Activated B cell treated with CpG ODN at 0.5 μM for 24 hours (primary cell): ENCODE measurements around the gene SOST. TPM values are rescaled to one million over a fixed set of nuclear protein-coding genes. Genes with fewer than 3 reads are reported as not detected.

Experiments
- ATAC-seq: fragments of 200-7000 bp; cut with Tn5 transposase; one replicate; pipeline ENCODE4 v1.10.0; 2021; ENCODE audit warnings: low read depth, mild to moderate bottlenecking, moderate library complexity
- CTCF ChIA-PET: fragments of 350-600 bp; sonication (Branson Sonifier 250); formaldehyde crosslinking; loops from one replicate; lab custom pipeline; 2021; ENCODE audit warnings: antibody characterized with exemption; lab: Charles Lee
- POLR2A ChIA-PET: fragments of 350-600 bp; sonication (Branson Sonifier 250); formaldehyde crosslinking; loops from one replicate; lab custom pipeline; 2021; ENCODE audit warnings: antibody characterized with exemption; lab: Charles Lee
- DNase-seq: peaks from one replicate; pipeline ENCODE4 v3.0.0; 2022
- H3K27ac Mint-ChIP-seq: one replicate; pipeline ENCODE4 v1.8.0; 2020; ENCODE audit warnings: mixed read lengths
- H3K27me3 Mint-ChIP-seq: one replicate; pipeline ENCODE4 v1.8.0; 2021; ENCODE audit warnings: mixed read lengths
- H3K36me3 Mint-ChIP-seq: one replicate; pipeline ENCODE4 v1.8.0; 2021; ENCODE audit warnings: low read depth, mixed read lengths
- H3K4me1 Mint-ChIP-seq: one replicate; pipeline ENCODE4 v1.8.0; 2021; ENCODE audit warnings: mixed read lengths
- H3K4me3 Mint-ChIP-seq: one replicate; pipeline ENCODE4 v1.8.0; 2020; ENCODE audit warnings: mild to moderate bottlenecking, mixed read lengths
- H3K9me3 Mint-ChIP-seq: one replicate; pipeline ENCODE4 v1.8.0; 2020; ENCODE audit warnings: mixed read lengths
- intact Hi-C: fragments of 100-400 bp; cut with micrococcal nuclease; formaldehyde crosslinking; loops from one replicate; pipeline ENCODE4 v1.15.1; 2024
- total RNA-seq: library from RNA; stranded (reverse); gene quantifications from 2 replicates; pipeline ENCODE4 v1.2.3, GENCODE V29; 2022
- TF ChIP-seq, protein P1 (sequence below): fragments of 200-600 bp; IDR thresholded peaks from one replicate; pipeline ENCODE4 v1.8.0; 2022; ENCODE audit warnings: antibody characterized with exemption, mild to moderate bottlenecking

SOST gene
- total RNA-seq, 1 donor from 2014 or later, result not detected

DNA sequence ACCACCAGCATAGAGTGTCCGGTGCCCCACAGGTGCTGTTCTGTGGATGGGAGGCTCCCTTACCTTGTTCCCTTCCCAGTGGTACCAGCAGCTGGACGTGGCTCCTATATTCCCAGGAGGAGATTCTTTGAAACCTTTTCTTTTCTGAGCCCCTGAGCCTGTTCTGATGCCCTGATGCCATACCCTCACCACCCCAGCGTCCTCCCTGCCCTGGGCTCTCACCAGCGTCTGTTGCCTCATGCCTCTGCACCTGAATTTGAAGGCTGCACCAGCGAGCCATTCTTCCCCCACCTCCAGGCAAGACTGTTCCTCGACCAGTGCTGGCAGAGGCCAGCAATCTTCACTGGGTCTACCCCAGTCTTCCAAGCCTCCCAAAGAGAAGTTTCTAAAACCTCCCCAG, 505 bp downstream of the SOST start:
- POLR2A ChIA-PET, result no interaction called here
- intact Hi-C loops, result no loop called here
- CTCF ChIA-PET, result interaction anchor here (1.1 to 14.2 kb wide), 5 partner anchors 9 to 180 kb away, joined by 3 to 301 read pairs (median 12); no protein-coding TSS in a partner anchor
- ATAC-seq (no peak), DNase-seq (no peak)
- TF ChIP-seq, protein P1, sequence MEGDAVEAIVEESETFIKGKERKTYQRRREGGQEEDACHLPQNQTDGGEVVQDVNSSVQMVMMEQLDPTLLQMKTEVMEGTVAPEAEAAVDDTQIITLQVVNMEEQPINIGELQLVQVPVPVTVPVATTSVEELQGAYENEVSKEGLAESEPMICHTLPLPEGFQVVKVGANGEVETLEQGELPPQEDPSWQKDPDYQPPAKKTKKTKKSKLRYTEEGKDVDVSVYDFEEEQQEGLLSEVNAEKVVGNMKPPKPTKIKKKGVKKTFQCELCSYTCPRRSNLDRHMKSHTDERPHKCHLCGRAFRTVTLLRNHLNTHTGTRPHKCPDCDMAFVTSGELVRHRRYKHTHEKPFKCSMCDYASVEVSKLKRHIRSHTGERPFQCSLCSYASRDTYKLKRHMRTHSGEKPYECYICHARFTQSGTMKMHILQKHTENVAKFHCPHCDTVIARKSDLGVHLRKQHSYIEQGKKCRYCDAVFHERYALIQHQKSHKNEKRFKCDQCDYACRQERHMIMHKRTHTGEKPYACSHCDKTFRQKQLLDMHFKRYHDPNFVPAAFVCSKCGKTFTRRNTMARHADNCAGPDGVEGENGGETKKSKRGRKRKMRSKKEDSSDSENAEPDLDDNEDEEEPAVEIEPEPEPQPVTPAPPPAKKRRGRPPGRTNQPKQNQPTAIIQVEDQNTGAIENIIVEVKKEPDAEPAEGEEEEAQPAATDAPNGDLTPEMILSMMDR, result no peak
- Mint-ChIP-seq H3K27me3 (peaks cover 44% of the 10 kb centered on the region), H3K4me3 (no peak overlapping the region), H3K9me3 (no peaks in the 10 kb centered on the region), H3K4me1 (no peaks in the 10 kb centered on the region), H3K36me3 (no peaks in the 10 kb centered on the region), H3K27ac (no peak overlapping the region)

DNA sequence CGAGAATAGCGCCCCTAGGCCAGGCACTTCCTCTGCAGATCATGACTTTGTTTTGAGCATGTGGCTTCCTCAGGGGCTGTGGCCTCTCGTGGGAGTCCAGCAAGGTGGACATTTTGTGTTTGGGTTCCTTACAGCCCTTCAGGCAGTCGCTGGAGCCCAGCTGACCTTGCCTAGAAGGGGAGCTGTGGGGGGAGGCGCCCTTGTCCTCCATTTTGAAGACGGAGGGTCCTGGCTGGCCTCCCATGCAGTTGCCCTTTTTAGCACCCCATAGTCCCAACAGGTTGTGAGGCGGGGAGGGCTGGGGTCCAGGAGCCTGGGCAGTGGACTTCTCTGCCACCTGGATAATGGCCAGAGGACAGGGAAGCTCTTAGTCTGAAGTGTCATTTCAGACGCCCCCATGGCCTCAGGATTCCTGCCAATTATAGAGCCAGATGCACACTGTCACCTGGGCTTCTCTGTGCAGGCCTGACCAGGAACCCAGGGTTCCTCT, 1.4 kb downstream of the SOST start:
- CTCF ChIA-PET, result interaction anchor here (1.8 to 14.2 kb wide), 3 partner anchors 10 to 60 kb away, joined by 4 to 301 read pairs (median 12); no protein-coding TSS in a partner anchor
- no peak overlapping the region for H3K27ac Mint-ChIP-seq

DNA sequence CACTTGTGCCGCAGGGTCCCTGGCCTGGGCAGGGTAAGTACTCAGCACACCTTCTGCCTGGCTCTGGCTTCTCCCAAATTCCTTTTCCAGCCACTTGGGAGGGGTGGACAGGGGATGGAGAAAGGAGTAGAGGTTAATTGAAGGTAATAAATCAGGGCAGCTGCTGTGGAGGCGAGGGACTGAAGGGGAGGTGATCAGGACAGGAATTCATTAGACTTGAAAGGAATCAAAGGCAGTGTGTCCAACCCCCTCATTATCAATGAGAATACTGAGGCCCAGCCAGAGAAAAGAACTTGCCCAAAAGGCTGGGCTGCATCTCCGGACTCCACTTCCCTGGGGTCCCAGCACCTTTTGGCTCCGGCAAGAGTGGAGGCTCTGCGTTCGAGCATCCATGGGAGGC, 2.4 kb downstream of the SOST start:
- H3K27me3 Mint-ChIP-seq, result peaks cover 53% of the 10 kb centered on the region

More for the DNA sequence above, 1.4 kb downstream of the SOST start:
- Mint-ChIP-seq H3K4me1 (no peaks in the 10 kb centered on the region), H3K27me3 (peaks cover 50% of the 10 kb centered on the region), H3K9me3 (no peaks in the 10 kb centered on the region), H3K4me3 (no peak overlapping the region), H3K36me3 (no peaks in the 10 kb centered on the region)
- TF ChIP-seq, protein P1, result no peak
- no peak for ATAC-seq
- POLR2A ChIA-PET, result no interaction called here
- intact Hi-C loops, result no loop called here
- no peak for DNase-seq

DNA sequence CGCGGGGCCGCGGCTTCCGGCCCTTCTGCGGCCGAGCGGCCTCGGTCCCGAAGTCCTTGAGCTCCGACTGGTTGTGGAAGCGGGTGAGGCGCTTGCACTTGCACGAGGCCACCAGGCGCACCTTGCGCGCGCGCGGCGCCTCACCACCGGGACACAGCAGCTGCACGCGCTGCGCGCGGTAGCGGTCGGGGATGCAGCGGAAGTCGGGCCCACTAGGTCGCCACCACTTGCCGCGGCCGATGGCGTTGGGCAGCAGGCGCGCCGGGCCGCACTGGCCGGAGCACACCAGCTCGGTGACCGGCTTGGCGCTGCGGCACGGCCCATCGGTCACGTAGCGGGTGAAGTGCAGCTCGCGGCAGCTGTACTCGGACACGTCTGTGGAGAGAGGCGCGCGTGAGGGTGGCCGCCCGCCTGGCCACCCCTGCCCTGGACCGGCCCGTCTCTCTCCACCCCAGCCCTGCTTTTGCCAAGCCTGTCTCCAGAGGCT, 3.2 kb downstream of the SOST start:
- H3K27me3 Mint-ChIP-seq, result peaks cover 53% of the 10 kb centered on the region
- ATAC-seq (no peak), DNase-seq (no peak)
- intact Hi-C loops, result no loop called here
- TF ChIP-seq, protein P1, result no peak
- H3K4me3 Mint-ChIP-seq, result no peak overlapping the region
- H3K4me1 Mint-ChIP-seq, result no peaks in the 10 kb centered on the region
- ChIA-PET POLR2A (no interaction called here), CTCF (interaction anchor here (14.2 kb wide), 1 partner anchor 59 kb away, joined by 301 read pairs; no protein-coding TSS in a partner anchor)
- H3K27ac Mint-ChIP-seq, result no peak overlapping the region
- no peaks in the 10 kb centered on the region for H3K9me3 Mint-ChIP-seq
- no peaks in the 10 kb centered on the region for H3K36me3 Mint-ChIP-seq

More for the DNA sequence above, 2.4 kb downstream of the SOST start:
- ChIA-PET POLR2A (no interaction called here), CTCF (interaction anchor here (1.8 to 14.2 kb wide), 3 partner anchors 11 to 59 kb away, joined by 4 to 301 read pairs (median 12); no protein-coding TSS in a partner anchor)
- Mint-ChIP-seq H3K4me3 (no peak overlapping the region), H3K36me3 (no peaks in the 10 kb centered on the region), H3K9me3 (no peaks in the 10 kb centered on the region), H3K27ac (no peak overlapping the region), H3K4me1 (no peaks in the 10 kb centered on the region)
- intact Hi-C loops, result no loop called here
- no peak for ATAC-seq
- no peak for DNase-seq
- TF ChIP-seq, protein P1, result no peak

DNA sequence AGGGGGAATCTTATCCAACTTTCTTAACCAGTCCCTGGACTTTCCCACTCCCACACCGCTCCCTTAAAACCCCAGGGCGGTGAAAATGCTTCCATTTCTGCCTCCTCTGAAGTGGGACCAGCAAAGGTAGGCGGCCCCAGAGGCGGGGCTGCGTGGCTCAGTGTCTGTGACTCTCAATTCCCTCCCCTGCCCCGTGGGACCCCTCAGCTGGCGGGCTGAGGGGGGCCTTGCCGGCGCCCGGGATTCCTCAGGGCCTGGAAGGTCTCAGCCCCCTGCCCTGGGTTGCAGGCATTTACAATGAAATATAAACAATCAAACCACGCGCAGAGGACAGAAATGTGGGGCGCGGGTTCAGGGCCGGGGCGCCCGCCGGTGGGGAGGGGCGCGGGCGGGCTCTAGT, 3.6 kb downstream of the SOST start:
- no peaks in the 10 kb centered on the region for H3K9me3 Mint-ChIP-seq
- POLR2A ChIA-PET, result no interaction called here
- DNase-seq, result no peak
- peaks cover 49% of the 10 kb centered on the region for H3K27me3 Mint-ChIP-seq
- H3K4me1 Mint-ChIP-seq, result peaks cover 1% of the 10 kb centered on the region
- CTCF ChIA-PET, result interaction anchor here (14.2 kb wide), 1 partner anchor 58 kb away, joined by 301 read pairs; no protein-coding TSS in a partner anchor
- intact Hi-C loops, result no loop called here
- no peak for ATAC-seq
- no peak overlapping the region for H3K4me3 Mint-ChIP-seq
- no peak overlapping the region for H3K27ac Mint-ChIP-seq
- TF ChIP-seq, protein P1, result no peak
- H3K36me3 Mint-ChIP-seq, result no peaks in the 10 kb centered on the region
